Activated T-cell treated with anti-CD3 and anti-CD28 coated beads for 48 hours (primary cell): ENCODE results near the gene IFITM1.
"Not testable (repeated sequence)": the region's sequence is repeated elsewhere in the genome, so short reads cannot be mapped to it uniquely, and the experiment has no call there.

ENCODE experiments used
- DNase-seq: peaks from one replicate; pipeline ENCODE4 v3.0.0-alpha.2; 2020; ENCODE audit warnings: low read depth

IFITM1 gene

DNA sequence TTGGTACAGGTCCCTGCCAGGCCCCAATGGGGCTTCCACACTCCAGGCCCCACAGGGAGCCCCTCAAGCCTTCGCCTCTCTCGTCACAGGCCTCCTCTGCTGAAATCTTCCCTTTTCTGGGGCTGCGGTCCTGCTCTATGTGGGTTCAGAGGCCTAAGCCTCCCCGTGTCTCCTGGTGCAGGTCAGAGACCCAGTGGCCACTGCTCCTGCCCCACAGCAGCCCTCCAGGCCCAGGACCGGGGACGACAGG lies 12.7 kb downstream of the IFITM1 start:
- no peak for DNase-seq

DNA sequence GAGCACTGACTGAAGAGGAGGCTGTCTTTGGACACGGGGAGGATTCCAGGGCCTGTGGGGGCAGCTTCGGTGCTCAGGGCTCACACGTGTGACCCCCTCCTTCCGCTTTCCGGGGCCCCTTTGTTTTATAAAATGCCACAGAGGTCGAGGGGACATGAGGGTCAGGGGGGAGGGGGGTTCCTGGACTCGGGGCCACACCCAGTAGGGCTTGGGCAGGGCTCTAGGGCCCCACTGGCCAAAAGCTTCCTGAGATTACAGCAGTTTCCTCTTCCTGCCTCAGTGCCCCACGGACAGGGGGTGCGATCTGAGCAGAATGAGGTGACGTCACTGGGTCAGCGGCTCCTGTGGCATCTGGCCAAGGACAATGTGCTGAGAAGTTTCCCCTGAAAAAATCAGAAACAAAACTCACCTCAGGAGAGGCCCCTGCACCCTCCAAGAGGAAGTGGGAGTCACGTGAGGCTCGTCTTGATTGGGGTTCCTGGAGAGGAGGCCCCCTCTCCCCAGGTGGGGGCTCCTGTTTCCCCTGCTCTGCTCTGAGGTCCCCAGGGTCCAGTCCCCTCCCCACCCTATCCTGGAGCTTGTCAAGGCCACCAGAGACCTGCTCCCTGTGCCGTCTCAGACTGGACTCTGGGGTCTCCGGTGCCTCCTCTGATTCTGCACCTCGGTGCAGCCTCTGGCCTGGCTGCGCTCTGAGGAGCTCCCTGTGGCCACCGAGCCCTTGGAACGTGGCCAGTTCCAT lies 13.2 kb downstream of the IFITM1 start:
- peak; percentile 61 for DNase-seq

GRCh38 chr11:327581-327923 lies 13.7 kb downstream of the IFITM1 start:
- DNase-seq = no peak

GRCh38 chr11:328012-328411 lies 14.2 kb downstream of the IFITM1 start:
- DNase-seq = no peak

- not testable (repeated sequence) for DNase-seq
Observed at GRCh38 chr11:328516-329100, 14.8 kb downstream of the IFITM1 start.

- DNase-seq = no peak
Observed at GRCh38 chr11:329886-330253, 16.0 kb downstream of the IFITM1 start.

GRCh38 chr11:330307-330693 lies 16.5 kb downstream of the IFITM1 start:
- DNase-seq = no peak

DNA sequence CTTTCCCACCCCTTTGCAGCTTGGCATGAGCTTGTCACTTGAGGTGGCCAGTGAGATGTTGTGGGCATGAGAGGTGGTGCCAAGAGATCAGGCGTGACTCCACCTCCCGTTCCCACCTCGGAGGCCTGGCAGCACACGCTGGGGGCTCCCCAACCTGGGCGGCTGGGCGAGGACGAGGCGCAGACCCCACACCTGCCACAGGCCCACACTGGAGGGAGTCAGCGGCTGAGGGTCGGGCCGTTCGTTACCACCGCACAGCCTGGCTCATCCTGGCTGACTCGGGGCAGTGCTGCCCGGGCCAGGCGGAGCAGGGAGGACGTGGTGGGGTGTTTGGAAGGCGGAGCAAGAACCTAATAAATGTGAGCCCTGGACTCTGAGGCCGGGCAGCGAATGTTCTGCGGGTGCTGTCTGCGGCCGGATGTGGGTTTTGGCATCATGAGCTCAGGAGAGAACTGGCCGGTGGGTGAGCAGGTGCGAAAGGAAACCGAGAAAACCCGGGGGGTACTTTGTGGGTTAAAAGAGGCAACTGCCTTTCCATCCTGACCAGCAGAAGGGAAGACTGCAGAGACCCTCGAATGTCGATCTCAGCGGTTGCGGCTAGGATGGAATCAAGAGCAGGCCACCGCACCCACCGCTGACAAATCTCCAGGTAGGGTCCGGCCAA lies 17.0 kb downstream of the IFITM1 start:
- DNase-seq = no peak

DNA sequence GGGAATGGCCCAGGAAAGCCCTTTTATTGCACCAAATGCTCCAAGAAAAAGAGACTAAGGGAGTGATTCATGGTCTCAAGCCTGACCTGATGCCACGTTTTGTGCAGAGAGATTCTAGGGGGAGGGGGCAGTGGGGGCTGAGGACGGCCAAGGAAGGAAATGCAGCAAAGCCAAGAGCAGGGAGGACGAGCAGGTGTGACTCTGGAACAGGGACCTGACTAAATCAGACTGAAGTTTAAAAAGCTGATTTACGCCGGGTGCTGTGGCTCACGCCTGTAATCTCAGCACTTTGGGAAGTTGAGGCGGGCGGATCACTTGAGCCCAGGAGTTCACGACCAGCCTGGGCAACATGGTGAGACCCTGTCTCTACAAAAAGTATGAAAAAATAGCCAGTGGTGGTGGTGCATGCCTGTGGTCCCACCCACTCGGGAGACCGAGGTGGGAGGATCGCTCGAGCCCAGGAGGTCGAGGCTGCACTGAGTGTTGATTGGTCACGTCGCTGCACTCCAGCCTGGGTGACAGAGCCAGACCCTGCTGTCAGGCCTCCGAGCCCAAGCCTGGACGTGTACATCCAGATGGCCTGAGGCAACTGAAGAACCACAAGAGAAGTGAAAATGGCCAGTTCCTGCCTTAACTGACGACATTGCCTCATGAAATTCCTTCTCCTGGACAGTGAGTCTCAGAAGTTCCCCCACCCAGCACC lies 17.7 kb downstream of the IFITM1 start:
- no peak for DNase-seq

DNA sequence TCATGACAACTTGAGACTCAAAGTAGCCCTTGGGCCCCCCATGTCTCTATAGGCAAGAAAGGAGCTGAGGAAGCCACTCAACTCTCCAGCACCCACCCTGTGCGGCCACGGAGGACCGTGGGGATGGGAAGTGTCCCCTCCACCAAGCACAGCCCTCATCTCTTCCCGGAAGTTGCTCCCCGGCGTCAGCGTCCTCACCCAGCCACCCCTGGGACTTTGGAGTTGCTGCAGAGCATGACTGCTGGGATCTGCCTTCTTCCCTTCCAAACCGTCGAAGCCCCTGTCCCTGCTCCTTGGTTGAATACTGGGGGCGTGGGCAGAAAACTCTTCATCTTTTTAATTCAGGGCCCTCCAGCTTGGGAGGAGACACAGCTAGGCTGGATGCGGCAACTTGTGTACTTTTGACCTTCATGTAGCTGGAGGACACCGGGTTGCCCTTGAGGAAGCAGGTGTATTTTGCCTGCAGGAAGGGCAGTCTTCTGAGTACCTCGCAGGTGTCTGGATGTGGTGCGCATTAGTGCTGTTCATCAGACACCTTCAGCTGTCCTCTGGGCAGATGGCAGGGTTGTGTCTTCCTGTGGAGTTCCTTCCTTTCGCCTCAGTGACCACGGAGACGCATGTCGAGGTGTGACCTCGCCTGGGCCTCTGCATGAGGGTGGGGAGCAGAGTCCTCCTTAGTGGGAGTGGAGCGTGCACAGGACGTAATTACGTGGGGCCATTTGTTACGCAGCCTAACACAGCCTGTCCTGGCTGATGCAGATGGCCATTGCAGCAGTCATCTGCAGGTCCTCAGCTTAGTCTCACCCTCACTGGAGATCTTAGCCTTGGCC lies 19.0 kb downstream of the IFITM1 start:
- no peak for DNase-seq

GRCh38 chr11:333616-334263 lies 19.9 kb downstream of the IFITM1 start:
- not testable (repeated sequence) for DNase-seq

- no peak for DNase-seq
Observed at GRCh38 chr11:334264-334994, 20.6 kb downstream of the IFITM1 start.

GRCh38 chr11:335779-336658 lies 22.2 kb downstream of the IFITM1 start:
- DNase-seq = no peak

DNA sequence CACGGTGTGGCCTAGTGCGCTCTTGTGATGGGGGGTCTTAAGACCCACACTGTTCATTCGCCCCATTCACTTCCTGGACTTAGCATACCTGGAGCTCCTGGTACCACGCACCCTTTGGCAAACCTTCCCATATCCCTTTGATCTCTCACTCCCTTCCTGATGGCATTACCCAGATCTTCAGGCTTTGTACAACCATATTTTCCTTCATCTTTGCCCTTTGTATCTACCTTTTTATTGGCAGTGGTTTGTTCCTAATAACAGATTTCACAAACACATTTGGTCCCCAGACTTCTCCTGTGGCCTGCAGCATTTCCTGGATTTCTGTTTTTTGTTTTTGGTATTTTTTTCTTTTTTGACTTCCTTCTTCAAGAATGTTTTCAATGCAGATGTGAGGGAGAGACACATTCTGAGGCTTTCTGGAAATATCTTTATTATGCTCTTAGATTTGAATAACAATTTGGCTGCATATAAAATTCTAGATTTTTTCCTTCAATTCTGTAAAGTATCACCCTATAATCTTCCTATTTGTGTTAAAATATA lies 22.9 kb downstream of the IFITM1 start:
- no peak for DNase-seq

GRCh38 chr11:337711-338110 lies 23.9 kb downstream of the IFITM1 start:
- DNase-seq = no peak

DNA sequence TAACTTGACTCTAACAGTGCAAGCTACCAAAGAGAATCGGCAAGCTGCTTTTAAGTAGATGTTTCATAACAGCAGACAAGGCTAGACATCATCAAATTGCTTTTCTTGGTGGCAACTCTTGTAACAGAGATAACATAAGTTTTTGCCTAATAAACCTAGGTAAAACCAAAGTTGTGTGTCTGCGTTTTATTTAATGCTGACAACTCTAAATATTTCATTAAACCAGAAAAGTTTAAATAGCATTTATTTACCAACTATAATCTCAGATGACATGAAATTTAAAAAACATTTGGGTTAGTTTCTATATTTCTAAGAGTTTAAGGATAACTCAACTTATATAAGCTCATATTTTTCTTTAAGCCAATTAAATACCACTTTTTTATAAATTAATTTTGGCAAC lies 26.1 kb downstream of the IFITM1 start:
- no peak for DNase-seq

DNA sequence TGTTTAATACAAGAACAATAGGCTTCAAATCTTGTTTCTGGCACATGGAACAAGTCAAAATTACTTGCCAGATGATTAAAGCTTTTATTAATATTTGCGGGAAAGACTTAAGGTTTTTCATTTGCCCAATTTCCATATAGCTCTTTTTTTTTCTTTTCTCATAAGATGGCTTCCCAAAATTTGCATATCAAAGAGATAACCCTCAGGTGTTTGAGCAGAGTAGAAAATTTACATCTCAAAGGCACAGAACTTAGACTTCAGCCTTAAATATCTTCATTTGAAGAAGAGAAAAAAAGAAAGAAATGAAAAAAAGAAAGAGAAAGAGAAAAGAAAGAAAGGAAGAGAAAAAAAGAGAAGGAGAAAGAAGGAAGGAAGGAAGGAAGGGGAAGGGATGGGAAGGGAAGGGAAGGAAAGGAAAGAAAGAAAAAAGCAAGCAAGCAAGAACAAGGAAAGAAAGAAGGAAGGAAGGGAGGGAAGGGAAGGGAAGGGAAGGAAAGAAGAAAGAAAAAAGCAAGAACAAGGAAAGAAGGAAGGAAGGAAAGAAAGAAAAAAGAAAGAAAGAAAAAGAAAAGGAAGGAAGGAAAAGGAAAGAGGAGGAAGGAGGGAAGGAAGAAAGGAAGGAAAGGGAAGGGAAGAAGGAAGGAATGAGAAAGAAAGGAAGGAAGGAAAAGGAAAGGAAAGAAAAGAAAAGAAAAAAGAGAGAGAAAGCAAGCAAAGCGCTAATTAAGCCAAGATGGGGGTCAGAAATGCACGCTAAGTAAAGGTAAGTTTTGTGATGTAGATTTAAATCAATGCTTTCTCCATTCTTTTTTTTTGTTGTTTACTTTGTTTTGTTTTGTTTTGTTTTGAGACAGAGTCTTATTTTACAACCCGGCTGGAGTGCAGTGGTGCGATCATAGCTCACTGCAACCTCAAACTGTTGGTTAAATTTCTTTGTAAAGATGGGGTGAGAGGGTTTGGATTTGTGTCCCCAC lies 27.0 kb downstream of the IFITM1 start:
- no peak for DNase-seq

DNA sequence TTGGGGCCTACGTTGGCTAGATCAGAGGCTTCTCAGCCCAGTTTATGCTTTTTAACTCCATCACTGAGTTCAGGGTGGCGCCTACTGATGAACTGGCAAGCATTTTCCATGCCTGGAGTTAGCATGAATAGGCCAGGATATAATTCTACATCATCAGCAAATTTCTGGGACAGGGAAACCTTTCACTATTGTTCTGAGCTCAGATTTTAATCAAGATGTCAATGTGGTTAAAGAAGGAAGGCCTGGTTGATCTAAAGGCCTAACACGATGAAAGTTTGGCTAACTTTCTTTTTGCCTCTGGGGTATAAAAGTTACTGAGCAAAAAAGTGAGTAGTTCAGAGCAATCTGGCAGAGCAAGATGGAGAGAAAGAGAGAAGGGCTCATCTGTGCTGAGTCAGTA lies 28.5 kb downstream of the IFITM1 start:
- DNase-seq = no peak
